AG04450 (cell line): Measurements from ENCODE around the gene CELSR2. TPM values are rescaled to one million over a fixed set of nuclear protein-coding genes. Genes with fewer than 3 reads are reported as not detected.

Experiments used
- CTCF ChIA-PET: fragments of 300-600, 350-600 bp; formaldehyde crosslinking; extraction: SDS; loops from one replicate; lab custom pipeline; 2022; ENCODE audit warnings: antibody characterized with exemption, inconsistent platforms; lab: Charles Lee
- POLR2A ChIA-PET: fragments of 350-600 bp; formaldehyde crosslinking; extraction: SDS; loops from one replicate; lab custom pipeline; 2021; ENCODE audit warnings: antibody characterized with exemption, inconsistent platforms; lab: Yijun Ruan, JAX
- DNase-seq: peaks from one replicate; pipeline ENCODE4 v3.0.0-alpha.2; 2011; ENCODE audit warnings: low read depth, low spot score
- H3K27ac ChIP-seq: one replicate; pipeline ENCODE4 v1.5.1; 2012; ENCODE audit warnings: low read depth, low read length, control low read depth
- H3K27me3 ChIP-seq: one replicate; pipeline ENCODE4 v1.6.0; 2012; ENCODE audit warnings: low read length; ENCODE audit not compliant: control insufficient read depth, insufficient read depth
- H3K4me3 ChIP-seq: 2 replicates; pipeline ENCODE4 v1.5.1; 2011; ENCODE audit warnings: mild to moderate bottlenecking, low read depth, low read length, control low read depth
- H3K9me3 ChIP-seq: 2 replicates; pipeline ENCODE4 v1.5.1; 2012; ENCODE audit warnings: low read length; ENCODE audit not compliant: control insufficient read depth, insufficient read depth
- polyA plus RNA-seq: library from polyadenylated mRNA; depleted of rRNA; stranded (reverse); fragments of >200 nt; gene quantifications from 2 replicates; pipeline ENCODE4 v1.2.3, GENCODE V29; 2011; rRNA removed
- TF ChIP-seq, protein P1 (sequence below): IDR thresholded peaks from 2 replicates; pipeline ENCODE4 v1.5.1; 2011; ENCODE audit warnings: low read depth, low read length, control low read depth, inconsistent platforms

CELSR2 gene
- polyA plus RNA-seq, 1 experiment: 1.1 TPM

DNA sequence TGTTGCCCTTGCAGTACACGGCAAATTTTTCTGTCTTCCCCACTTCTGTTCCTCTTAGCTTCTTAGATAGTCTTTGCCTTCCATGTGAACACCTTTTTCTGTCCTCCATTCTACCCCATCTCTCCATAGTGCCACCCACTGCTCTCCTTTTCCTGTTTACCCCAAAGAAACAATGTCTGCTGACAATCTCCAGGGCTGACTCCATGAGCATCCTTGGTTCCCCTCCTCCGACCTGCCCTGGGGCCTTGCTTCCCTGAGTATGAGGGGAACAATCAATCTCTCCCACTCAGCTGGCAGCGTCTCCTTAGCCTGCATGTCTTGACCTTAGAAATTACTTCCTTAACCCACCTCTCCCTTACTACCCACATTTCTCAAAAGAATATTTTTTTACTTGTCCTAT is 69.8 kb downstream of the CELSR2 start:
- TF ChIP-seq, protein P1, sequence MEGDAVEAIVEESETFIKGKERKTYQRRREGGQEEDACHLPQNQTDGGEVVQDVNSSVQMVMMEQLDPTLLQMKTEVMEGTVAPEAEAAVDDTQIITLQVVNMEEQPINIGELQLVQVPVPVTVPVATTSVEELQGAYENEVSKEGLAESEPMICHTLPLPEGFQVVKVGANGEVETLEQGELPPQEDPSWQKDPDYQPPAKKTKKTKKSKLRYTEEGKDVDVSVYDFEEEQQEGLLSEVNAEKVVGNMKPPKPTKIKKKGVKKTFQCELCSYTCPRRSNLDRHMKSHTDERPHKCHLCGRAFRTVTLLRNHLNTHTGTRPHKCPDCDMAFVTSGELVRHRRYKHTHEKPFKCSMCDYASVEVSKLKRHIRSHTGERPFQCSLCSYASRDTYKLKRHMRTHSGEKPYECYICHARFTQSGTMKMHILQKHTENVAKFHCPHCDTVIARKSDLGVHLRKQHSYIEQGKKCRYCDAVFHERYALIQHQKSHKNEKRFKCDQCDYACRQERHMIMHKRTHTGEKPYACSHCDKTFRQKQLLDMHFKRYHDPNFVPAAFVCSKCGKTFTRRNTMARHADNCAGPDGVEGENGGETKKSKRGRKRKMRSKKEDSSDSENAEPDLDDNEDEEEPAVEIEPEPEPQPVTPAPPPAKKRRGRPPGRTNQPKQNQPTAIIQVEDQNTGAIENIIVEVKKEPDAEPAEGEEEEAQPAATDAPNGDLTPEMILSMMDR: no peak
- H3K27ac ChIP-seq: no peak overlapping the region
- ChIA-PET CTCF (no interaction called here), POLR2A (no interaction called here)
- no peaks in the 10 kb centered on the region for H3K9me3 ChIP-seq
- DNase-seq: no peak
- H3K27me3 ChIP-seq: no peaks in the 10 kb centered on the region
- H3K4me3 ChIP-seq: no peak overlapping the region

DNA sequence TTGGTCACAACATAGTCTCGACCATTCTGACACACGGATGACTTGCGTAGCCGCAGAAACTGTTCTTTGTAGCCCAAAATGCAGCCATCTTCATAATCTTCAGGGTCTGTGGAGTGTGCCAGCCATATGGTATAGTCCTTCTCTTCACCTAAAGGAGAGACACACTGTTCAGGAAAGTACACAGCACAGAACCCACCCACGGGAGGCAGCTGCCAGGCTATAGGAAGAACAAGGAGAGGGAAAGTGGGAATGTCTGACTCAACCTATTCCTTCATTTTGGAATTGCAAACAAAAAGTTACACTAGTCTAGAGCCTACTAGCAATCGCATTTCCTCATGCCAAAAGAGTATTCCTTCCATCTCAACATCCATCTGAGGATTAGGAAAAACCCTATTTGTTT is 73.6 kb downstream of the CELSR2 start:
- Histone ChIP-seq H3K27ac (no peak overlapping the region), H3K9me3 (no peaks in the 10 kb centered on the region), H3K27me3 (no peaks in the 10 kb centered on the region), H3K4me3 (no peak overlapping the region)
- DNase-seq: no peak
- CTCF ChIA-PET: no interaction called here
- POLR2A ChIA-PET: no interaction called here
- TF ChIP-seq, protein P1: no peak

Other genes with a start within 250 kb of the CELSR2 start
- 14.6 and 23.1 TPM in 2 replicates for gene WDR47, start 207.4 kb upstream of the CELSR2 start, polyA plus RNA-seq
- 61.8 and 81.9 TPM in 2 replicates for gene TAF13, start 173.5 kb upstream of the CELSR2 start, polyA plus RNA-seq
- 38.8 and 39.0 TPM in 2 replicates for gene TMEM167B, start 158.8 kb upstream of the CELSR2 start, polyA plus RNA-seq
- gene ELAPOR1, start 135.4 kb upstream of the CELSR2 start, polyA plus RNA-seq: 0.88 and 0.94 TPM in 2 replicates
- gene SARS1, start 35.6 kb upstream of the CELSR2 start, polyA plus RNA-seq: 301 and 332 TPM in 2 replicates
- gene PSRC1, start 33.6 kb downstream of the CELSR2 start, polyA plus RNA-seq: 17.3 and 18.5 TPM in 2 replicates
- not detected in 2 replicates for gene MYBPHL, start 57.5 kb downstream of the CELSR2 start, polyA plus RNA-seq
- 37.2 and 42.8 TPM in 2 replicates for gene SORT1, start 148.4 kb downstream of the CELSR2 start, polyA plus RNA-seq
- gene PSMA5, start 176.9 kb downstream of the CELSR2 start, polyA plus RNA-seq: 127 and 151 TPM in 2 replicates
- gene SYPL2, start 217.0 kb downstream of the CELSR2 start, polyA plus RNA-seq: 0.26 and 0.40 TPM in 2 replicates
- 1.5 TPM in 2 replicates for gene ATXN7L2, start 234.4 kb downstream of the CELSR2 start, polyA plus RNA-seq
- gene CYB561D1, start 244.6 kb downstream of the CELSR2 start, polyA plus RNA-seq: 5.0 and 5.4 TPM in 2 replicates